Measurements from ENCODE around the gene AATK. TPM values are rescaled to one million over a fixed set of nuclear protein-coding genes. Genes with fewer than 3 reads are reported as not detected.

AATK gene
- total and polyA plus RNA-seq, 4 experiments from 2014 or later, result 0.09 to 2.1 (median 0.77) TPM

GRCh38 chr17:81163703-81164370 lies 2.2 kb downstream of the AATK start:
- Histone ChIP-seq H3K9me3 (ENCODE audit: control insufficient read depth in 1 of 2, low read length in 2 of 2) (no peaks in the 10 kb centered on the region), H3K27ac (ENCODE audit: low read depth, low read length) (no peak overlapping the region), H3K36me3 (ENCODE audit: insufficient read depth, low read length) (no peaks in the 10 kb centered on the region), H3K4me1 (ENCODE audit: insufficient read depth, low read length) (no peaks in the 10 kb centered on the region), H3K27me3 (ENCODE audit: insufficient read depth, low read length) (peaks cover 3% of the 10 kb centered on the region), H3K4me3 (ENCODE audit: low read length in 2 of 2) (no peak overlapping the region)
- peaks cover 12% of the 10 kb centered on the region in 2 donors for H3K27me3 Mint-ChIP-seq
- peaks cover 0 to 3% (median under 1%) of the 10 kb centered on the region in 4 donors for H3K4me1 Mint-ChIP-seq
- ChIA-PET POLR2A (ENCODE audit: partially characterized antibody) (no interaction called here), CTCF (ENCODE audit: partially characterized antibody) (no interaction called here)
- intact Hi-C loops (cut with micrococcal nuclease), result no loop called here
- H3K4me3 Mint-ChIP-seq, result peak overlapping the region in 1 of 8 donors; percentile 20
- H3K27ac Mint-ChIP-seq, result no peak overlapping the region
- no peaks in the 10 kb centered on the region for H3K36me3 Mint-ChIP-seq
- peak in 1 of 5 donors; percentile 12 for DNase-seq
- no peaks in the 10 kb centered on the region for H3K9me3 Mint-ChIP-seq

- H3K4me1 Mint-ChIP-seq, result peaks cover 0 to 3% (median under 1%) of the 10 kb centered on the region in 4 donors
- no peak overlapping the region for H3K4me3 Mint-ChIP-seq
- H3K4me3 ChIP-seq (ENCODE audit: low read length in 2 of 2), result no peak overlapping the region
- H3K9me3 ChIP-seq (ENCODE audit: control insufficient read depth in 1 of 2, low read length in 2 of 2), result no peaks in the 10 kb centered on the region
- no peaks in the 10 kb centered on the region for H3K36me3 Mint-ChIP-seq
- intact Hi-C loops (cut with micrococcal nuclease), result no loop called here
- ChIA-PET CTCF (ENCODE audit: partially characterized antibody) (no interaction called here), POLR2A (ENCODE audit: partially characterized antibody) (no interaction called here)
- no peak overlapping the region for H3K27ac Mint-ChIP-seq
- DNase-seq, result peak in 1 of 5 donors; percentile 13
- peaks cover 12% of the 10 kb centered on the region in 2 donors for H3K27me3 Mint-ChIP-seq
- H3K27me3 ChIP-seq (ENCODE audit: insufficient read depth, low read length), result peaks cover 3% of the 10 kb centered on the region
- H3K4me1 ChIP-seq (ENCODE audit: insufficient read depth, low read length), result no peaks in the 10 kb centered on the region
- no peak overlapping the region for H3K27ac ChIP-seq (ENCODE audit: low read depth, low read length)
- H3K36me3 ChIP-seq (ENCODE audit: insufficient read depth, low read length), result no peaks in the 10 kb centered on the region
- H3K9me3 Mint-ChIP-seq, result no peaks in the 10 kb centered on the region
These were observed 2.8 kb downstream of the AATK start for GRCh38 chr17:81163051-81163695.

GRCh38 chr17:81162491-81162890 lies 3.5 kb downstream of the AATK start:
- no peak for DNase-seq
- POLR2A ChIA-PET (ENCODE audit: partially characterized antibody), result no interaction called here
- intact Hi-C loops (cut with micrococcal nuclease), result no loop called here
- H3K4me3 Mint-ChIP-seq, result no peak overlapping the region
- no peaks in the 10 kb centered on the region for H3K9me3 ChIP-seq (ENCODE audit: control insufficient read depth in 1 of 2, low read length in 2 of 2)
- H3K4me1 ChIP-seq (ENCODE audit: insufficient read depth, low read length), result no peaks in the 10 kb centered on the region
- H3K27ac Mint-ChIP-seq, result no peak overlapping the region
- peaks cover 12% of the 10 kb centered on the region in 2 donors for H3K27me3 Mint-ChIP-seq
- H3K9me3 Mint-ChIP-seq, result no peaks in the 10 kb centered on the region
- H3K4me1 Mint-ChIP-seq, result peaks cover 0 to 3% (median under 1%) of the 10 kb centered on the region in 4 donors
- H3K36me3 ChIP-seq (ENCODE audit: insufficient read depth, low read length), result no peaks in the 10 kb centered on the region
- CTCF ChIA-PET (ENCODE audit: partially characterized antibody), result no interaction called here
- H3K4me3 ChIP-seq (ENCODE audit: low read length in 2 of 2), result no peak overlapping the region
- H3K36me3 Mint-ChIP-seq, result no peaks in the 10 kb centered on the region
- peaks cover 3% of the 10 kb centered on the region for H3K27me3 ChIP-seq (ENCODE audit: insufficient read depth, low read length)
- H3K27ac ChIP-seq (ENCODE audit: low read depth, low read length), result no peak overlapping the region

GRCh38 chr17:81161972-81162371 lies 4.0 kb downstream of the AATK start:
- ChIA-PET POLR2A (ENCODE audit: partially characterized antibody) (no interaction called here), CTCF (ENCODE audit: partially characterized antibody) (no interaction called here)
- H3K36me3 Mint-ChIP-seq, result no peaks in the 10 kb centered on the region
- no peaks in the 10 kb centered on the region for H3K9me3 Mint-ChIP-seq
- no peak for DNase-seq
- H3K4me1 ChIP-seq (ENCODE audit: insufficient read depth, low read length), result no peaks in the 10 kb centered on the region
- intact Hi-C loops (cut with micrococcal nuclease), result no loop called here
- H3K27ac ChIP-seq (ENCODE audit: low read depth, low read length), result no peak overlapping the region
- no peaks in the 10 kb centered on the region for H3K9me3 ChIP-seq (ENCODE audit: control insufficient read depth in 1 of 2, low read length in 2 of 2)
- peaks cover 0 to 1% (median 0%) of the 10 kb centered on the region in 4 donors for H3K4me1 Mint-ChIP-seq
- peaks cover 3% of the 10 kb centered on the region for H3K27me3 ChIP-seq (ENCODE audit: insufficient read depth, low read length)
- peaks cover 10 to 12% of the 10 kb centered on the region in 2 donors for H3K27me3 Mint-ChIP-seq
- no peak overlapping the region for H3K4me3 ChIP-seq (ENCODE audit: low read length in 2 of 2)
- no peak overlapping the region for H3K27ac Mint-ChIP-seq
- H3K36me3 ChIP-seq (ENCODE audit: insufficient read depth, low read length), result no peaks in the 10 kb centered on the region
- no peak overlapping the region for H3K4me3 Mint-ChIP-seq

- Histone ChIP-seq H3K27ac (ENCODE audit: low read depth, low read length) (no peak overlapping the region), H3K27me3 (ENCODE audit: insufficient read depth, low read length) (peaks cover 3% of the 10 kb centered on the region), H3K4me3 (ENCODE audit: low read length in 2 of 2) (no peak overlapping the region), H3K4me1 (ENCODE audit: insufficient read depth, low read length) (no peaks in the 10 kb centered on the region), H3K36me3 (ENCODE audit: insufficient read depth, low read length) (no peaks in the 10 kb centered on the region), H3K9me3 (ENCODE audit: control insufficient read depth in 1 of 2, low read length in 2 of 2) (no peaks in the 10 kb centered on the region)
- H3K27ac Mint-ChIP-seq, result no peak overlapping the region
- no peaks in the 10 kb centered on the region for H3K36me3 Mint-ChIP-seq
- ChIA-PET POLR2A (ENCODE audit: partially characterized antibody) (no interaction called here), CTCF (ENCODE audit: partially characterized antibody) (no interaction called here)
- DNase-seq, result no peak
- no peaks in the 10 kb centered on the region for H3K9me3 Mint-ChIP-seq
- no peak overlapping the region for H3K4me3 Mint-ChIP-seq
- intact Hi-C loops (cut with micrococcal nuclease), result no loop called here
- peaks cover 0 to 1% (median 0%) of the 10 kb centered on the region in 4 donors for H3K4me1 Mint-ChIP-seq
- peaks cover 10 to 12% of the 10 kb centered on the region in 2 donors for H3K27me3 Mint-ChIP-seq
These were observed 4.5 kb downstream of the AATK start for GRCh38 chr17:81161536-81161935.

GRCh38 chr17:81160747-81161453 lies 5.1 kb downstream of the AATK start:
- no peaks in the 10 kb centered on the region for H3K36me3 Mint-ChIP-seq

GRCh38 chr17:81160306-81160705 lies 5.7 kb downstream of the AATK start:
- H3K27ac Mint-ChIP-seq, result no peak overlapping the region
- H3K36me3 ChIP-seq (ENCODE audit: insufficient read depth, low read length), result no peaks in the 10 kb centered on the region
- intact Hi-C loops (cut with micrococcal nuclease), result no loop called here
- H3K4me3 ChIP-seq (ENCODE audit: low read length in 2 of 2), result no peak overlapping the region
- H3K4me1 ChIP-seq (ENCODE audit: insufficient read depth, low read length), result no peaks in the 10 kb centered on the region
- ChIA-PET POLR2A (ENCODE audit: partially characterized antibody) (no interaction called here), CTCF (ENCODE audit: partially characterized antibody) (no interaction called here)
- H3K9me3 Mint-ChIP-seq, result no peaks in the 10 kb centered on the region
- H3K9me3 ChIP-seq (ENCODE audit: control insufficient read depth in 1 of 2, low read length in 2 of 2), result no peaks in the 10 kb centered on the region
- peaks cover 3% of the 10 kb centered on the region for H3K27me3 ChIP-seq (ENCODE audit: insufficient read depth, low read length)
- DNase-seq, result peak in 1 of 5 donors; percentile 16
- no peak overlapping the region for H3K27ac ChIP-seq (ENCODE audit: low read depth, low read length)
- peak overlapping the region in 1 of 8 donors; percentile 34 for H3K4me3 Mint-ChIP-seq
- peaks cover 0 to 1% (median 0%) of the 10 kb centered on the region in 4 donors for H3K4me1 Mint-ChIP-seq
- H3K36me3 Mint-ChIP-seq, result no peaks in the 10 kb centered on the region
- peaks cover 10 to 12% of the 10 kb centered on the region in 2 donors for H3K27me3 Mint-ChIP-seq

More at GRCh38 chr17:81160747-81161453, 5.1 kb downstream of the AATK start:
- peak in 1 of 5 donors; percentile 5 for DNase-seq
- intact Hi-C loops (cut with micrococcal nuclease), result no loop called here
- Histone ChIP-seq H3K27me3 (ENCODE audit: insufficient read depth, low read length) (peaks cover 3% of the 10 kb centered on the region), H3K27ac (ENCODE audit: low read depth, low read length) (no peak overlapping the region), H3K4me1 (ENCODE audit: insufficient read depth, low read length) (no peaks in the 10 kb centered on the region), H3K4me3 (ENCODE audit: low read length in 2 of 2) (no peak overlapping the region), H3K9me3 (ENCODE audit: control insufficient read depth in 1 of 2, low read length in 2 of 2) (no peaks in the 10 kb centered on the region), H3K36me3 (ENCODE audit: insufficient read depth, low read length) (no peaks in the 10 kb centered on the region)
- POLR2A ChIA-PET (ENCODE audit: partially characterized antibody), result no interaction called here
- H3K4me3 Mint-ChIP-seq, result peak overlapping the region in 2 of 8 donors; percentile 43 to 46
- CTCF ChIA-PET (ENCODE audit: partially characterized antibody), result no interaction called here
- H3K27ac Mint-ChIP-seq, result peak overlapping the region in 2 of 7 donors; percentile 36 to 75
- H3K27me3 Mint-ChIP-seq, result peaks cover 10 to 12% of the 10 kb centered on the region in 2 donors
- peaks cover 0 to 1% (median 0%) of the 10 kb centered on the region in 4 donors for H3K4me1 Mint-ChIP-seq
- H3K9me3 Mint-ChIP-seq, result no peaks in the 10 kb centered on the region
